Right lobe of liver (tissue), 4 donors: ENCODE results near the gene HEMK1.

Source experiments
- POLR2A ChIP-seq: fragments of 450-650 bp; IDR thresholded peaks from one replicate; pipeline ENCODE4 v1.6.1; 2017; ENCODE audit warnings: antibody characterized with exemption, mild to moderate bottlenecking
- TF ChIP-seq, protein P1 (sequence below), 4 donors: fragments of 200-600 bp in 3 of 4; fragments of 450-650 bp in 1 of 4; IDR thresholded peaks; one replicate each; pipeline versions ENCODE4 v1.5.1 to v1.8.0; 2016 to 2022; ENCODE audit warnings: antibody characterized with exemption in 4 of 4, mild to moderate bottlenecking in 2 of 4
- donor health status: DM: no; HTN: no; CAD: no.
- donor health status: DM: no; HTN: no; CAD: no.
- donor health status: DM: no; HTN: yes; CAD: no.

- TF ChIP-seq POLR2A: no peak
- TF ChIP-seq, protein P1, sequence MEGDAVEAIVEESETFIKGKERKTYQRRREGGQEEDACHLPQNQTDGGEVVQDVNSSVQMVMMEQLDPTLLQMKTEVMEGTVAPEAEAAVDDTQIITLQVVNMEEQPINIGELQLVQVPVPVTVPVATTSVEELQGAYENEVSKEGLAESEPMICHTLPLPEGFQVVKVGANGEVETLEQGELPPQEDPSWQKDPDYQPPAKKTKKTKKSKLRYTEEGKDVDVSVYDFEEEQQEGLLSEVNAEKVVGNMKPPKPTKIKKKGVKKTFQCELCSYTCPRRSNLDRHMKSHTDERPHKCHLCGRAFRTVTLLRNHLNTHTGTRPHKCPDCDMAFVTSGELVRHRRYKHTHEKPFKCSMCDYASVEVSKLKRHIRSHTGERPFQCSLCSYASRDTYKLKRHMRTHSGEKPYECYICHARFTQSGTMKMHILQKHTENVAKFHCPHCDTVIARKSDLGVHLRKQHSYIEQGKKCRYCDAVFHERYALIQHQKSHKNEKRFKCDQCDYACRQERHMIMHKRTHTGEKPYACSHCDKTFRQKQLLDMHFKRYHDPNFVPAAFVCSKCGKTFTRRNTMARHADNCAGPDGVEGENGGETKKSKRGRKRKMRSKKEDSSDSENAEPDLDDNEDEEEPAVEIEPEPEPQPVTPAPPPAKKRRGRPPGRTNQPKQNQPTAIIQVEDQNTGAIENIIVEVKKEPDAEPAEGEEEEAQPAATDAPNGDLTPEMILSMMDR (IDR thresholded peaks at IDR 0.05): no peak
Observed at GRCh38 chr3:50632450-50632849, 63.1 kb downstream of the HEMK1 start.
